ENCODE measurements around the gene C5orf63. TPM values are rescaled to one million over a fixed set of nuclear protein-coding genes. Genes with fewer than 3 reads are reported as not detected.

Gene C5orf63
- total and polyA plus RNA-seq, 10 of the 15 experiments (the other 5 are each of a cell fraction or from before 2014, with no cell fraction given) = 8.7 to 54.3 (median 11.9) TPM

DNA sequence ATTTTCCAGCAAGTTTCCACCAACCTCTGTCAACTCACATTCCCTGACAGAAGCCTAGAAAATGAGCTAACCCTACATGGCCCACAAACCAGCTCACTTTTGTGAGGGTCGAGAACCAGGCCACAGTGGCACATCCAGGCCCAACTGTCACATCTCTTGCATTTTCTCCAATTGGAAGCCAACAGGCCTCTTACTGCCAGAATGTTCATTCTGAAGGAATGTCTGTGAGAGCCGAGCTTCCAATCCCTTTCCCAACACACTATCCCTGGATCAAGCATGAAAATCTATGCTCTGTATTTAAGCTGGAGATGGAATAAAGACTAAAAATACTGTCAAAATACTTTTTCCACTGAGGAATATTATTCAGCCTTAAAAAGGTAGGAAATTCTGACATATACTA lies 62.9 kb downstream of the C5orf63 start:
- no TSS peak for BruUV-seq (replicated peaks)
- TF ChIP-seq SREBF1 (IDR thresholded peaks at IDR 0.05; ENCODE audit: low read length) (no peak), RCOR1 (conservative IDR thresholded peaks at IDR 0.05; ENCODE audit: low read depth, low read length) (no peak), SUZ12 (IDR thresholded peaks at IDR 0.05; ENCODE audit: unreplicated experiment) (no peak), FOXM1 (IDR thresholded peaks at IDR 0.05; ENCODE audit: low read depth, low read length) (no peak), KAT2A (conservative IDR thresholded peaks at IDR 0.05; ENCODE audit: control insufficient read depth, low read depth, low read length) (no peak), RAD21 (IDR thresholded peaks at IDR 0.05; ENCODE audit: insufficient read depth, low read depth, low read length) (no peak), IKZF1 (conservative IDR thresholded peaks at IDR 0.05) (no peak), ZNF24 (IDR thresholded peaks at IDR 0.05) (no peak)
- Histone ChIP-seq H3K4me2 (ENCODE audit: control insufficient read depth, insufficient read depth) (no peak overlapping the region), H3K79me2 (ENCODE audit: control insufficient read depth, insufficient read depth, low read length) (no peaks in the 10 kb centered on the region; the same call in 1 of the 2 replicates), H3K4me3 (no peak overlapping the region), H3K36me3 (ENCODE audit: control insufficient read depth in 2 of 2, insufficient read depth in 2 of 2, low read length in 1 of 2) (no peaks in the 10 kb centered on the region), H3K9me3 (replicated peaks; ENCODE audit: control insufficient read depth, insufficient read depth, low read length) (peaks cover 1% of the 10 kb centered on the region; the same call in 2 of the 3 replicates), H3K4me1 (ENCODE audit: control insufficient read depth, insufficient read depth, low read length) (peaks cover 25% of the 10 kb centered on the region), H3K27me3 (replicated peaks in 1 of 2; ENCODE audit: control insufficient read depth in 2 of 2, insufficient read depth in 2 of 2, low read length in 1 of 2) (no peaks in the 10 kb centered on the region), H3K9ac (ENCODE audit: control insufficient read depth, insufficient read depth, low read length) (no peak overlapping the region), H2AFZ (ENCODE audit: control insufficient read depth, low read depth, low read length) (no peak overlapping the region), H3K27ac (ENCODE audit: control insufficient read depth, insufficient read depth) (no peak overlapping the region), H4K20me1 (ENCODE audit: control insufficient read depth, insufficient read depth) (no peaks in the 10 kb centered on the region)
- no peak for DNase-seq (ENCODE audit: low read depth, low spot score)
- ChIA-PET POLR2A (interaction anchor here (1.0 to 6.7 kb wide), 3 partner anchors 12 to 38 kb away, joined by 3 to 114 read pairs (median 11); no protein-coding TSS in a partner anchor), SMC1A (ENCODE audit: uncharacterized antibody, unreplicated experiment) (interaction anchor here (0.7 to 8.3 kb wide), 8 partner anchors 11 to 60 kb away, joined by 3 to 156 read pairs (median 16); partner anchors contain the start of gene MARCHF3), RAD21 (ENCODE audit: unreplicated experiment) (interaction anchor here (1.3 to 6.7 kb wide), 4 partner anchors 11 to 232 kb away, joined by 3 to 107 read pairs (median 62); no protein-coding TSS in a partner anchor), CTCF (interaction anchor here (1.1 to 4.0 kb wide), 3 partner anchors 12 to 19 kb away, joined by 5 to 25 read pairs (median 9); no protein-coding TSS in a partner anchor)
- intact Hi-C loops (cut with micrococcal nuclease; ENCODE audit: unreplicated experiment) = loop anchor here (5.0 kb wide), 2 partner anchors 233 to 568 kb away; partner anchors contain the start of gene LMNB1
- no peak for FAIRE-seq
- ATAC-seq = no peak
- in situ Hi-C loops (cut with MboI) = no loop called here
- WGBS (ENCODE audit: insufficient coverage, insufficient replicate concordance, low lambda C conversion rate, missing lambda C conversion rate) = 95% methylated on average over 2 of the region's 2 CpGs

Data from GM12878 (cell line).